Liver (tissue), 3 donors: Measurements from ENCODE around the gene RGS7.

Source experiments
- ATF3 ChIP-seq: IDR thresholded peaks from 2 replicates; pipeline ENCODE4 v1.6.1; 2016; ENCODE audit warnings: antibody characterized with exemption
- CTCF ChIP-seq: fragments of 150-350 bp; IDR thresholded peaks from 2 replicates; pipeline ENCODE4 v1.5.1; 2017; ENCODE audit warnings: improper control_type of control experiment, low read depth, low read length; ENCODE audit not compliant: missing input control
- EGR1 ChIP-seq, 2 donors: IDR thresholded peaks; 2 replicates each; pipeline ENCODE4 v1.6.1; 2016 to 2018; ENCODE audit warnings: antibody characterized with exemption in 2 of 2, low read depth in 2 of 2
- NR2F2 ChIP-seq: IDR thresholded peaks from 2 replicates; pipeline ENCODE4 v1.6.1; 2016; ENCODE audit warnings: antibody characterized with exemption
- RAD21 ChIP-seq, 2 donors: IDR thresholded peaks; 2 replicates each; pipeline ENCODE4 v1.6.1; 2016; ENCODE audit warnings: antibody characterized with exemption in 2 of 2, mild to moderate bottlenecking in 2 of 2
- REST ChIP-seq: IDR thresholded peaks from 2 replicates; pipeline ENCODE4 v1.6.1; 2016; ENCODE audit warnings: antibody characterized with exemption, mild to moderate bottlenecking
- TAF1 ChIP-seq: conservative IDR thresholded peaks from 2 replicates; pipeline ENCODE4 v1.6.1; 2016; ENCODE audit warnings: antibody characterized with exemption, mild to moderate bottlenecking
- ZBTB33 ChIP-seq: IDR thresholded peaks from 2 replicates; pipeline ENCODE4 v1.6.1; 2016; ENCODE audit warnings: antibody characterized with exemption
- donor health status: healthy.
- donor health status: healthy.

GRCh38 chr1:241310451-241310850, 46.6 kb downstream of the RGS7 start:
- TF ChIP-seq CTCF (no peak), RAD21 (IDR thresholded peaks at IDR 0.05) (no peak), ATF3 (no peak), EGR1 (IDR thresholded peaks at IDR 0.05; ENCODE audit: low read depth in 2 of 2) (no peak), NR2F2 (no peak), REST (no peak), ZBTB33 (no peak), TAF1 (no peak)
